CD4-positive, alpha-beta T cell (primary cell): ENCODE results near the gene ITPR3. TPM values are rescaled to one million over a fixed set of nuclear protein-coding genes. Genes with fewer than 3 reads are reported as not detected.

ENCODE experiments used
- ATAC-seq: fragments of 200-7000 bp; cut with Tn5 transposase; one replicate; pipeline ENCODE4 v1.10.0; 2022; ENCODE audit warnings: mild to moderate bottlenecking; ENCODE audit not compliant: poor library complexity
- CTCF ChIA-PET: fragments of 350-600 bp; sonication (Branson Sonifier 250); formaldehyde crosslinking; loops from one replicate; lab custom pipeline; 2021; ENCODE audit warnings: antibody characterized with exemption, inconsistent platforms; lab: Charles Lee
- POLR2A ChIA-PET: fragments of 350-600 bp; sonication (Branson Sonifier 250); formaldehyde crosslinking; loops from one replicate; lab custom pipeline; 2021; ENCODE audit warnings: antibody characterized with exemption, inconsistent platforms; lab: Charles Lee
- DNase-seq, 14 experiments: peaks; one replicate each; pipeline ENCODE4 v3.0.0-alpha.2; 2013 to 2020; ENCODE audit warnings: mixed read lengths in 2 of 14
- H3K27ac ChIP-seq, 2 donors: one replicate each; pipeline versions ENCODE4 v1.5.1 to v1.7.0; 2013; ENCODE audit warnings: low read length in 2 of 2, low read depth in 1 of 2, mild to moderate bottlenecking in 1 of 2
- H3K27me3 ChIP-seq, 2 experiments: 1 replicate in 1 of 2; 2 replicates in 1 of 2; pipeline versions ENCODE4 v1.6.1 to v1.7.0; 2013; ENCODE audit warnings: low read length in 2 of 2, control low read depth in 1 of 2, mild to moderate bottlenecking in 1 of 2, moderate library complexity in 1 of 2; ENCODE audit not compliant: insufficient read depth in 2 of 2, control insufficient read depth in 1 of 2
- H3K36me3 ChIP-seq: one replicate; pipeline ENCODE4 v1.6.1; 2013; ENCODE audit warnings: low read length, control low read depth; ENCODE audit not compliant: insufficient read depth
- H3K4me1 ChIP-seq: one replicate; pipeline ENCODE4 v1.6.1; 2013; ENCODE audit warnings: low read length, control low read depth; ENCODE audit not compliant: insufficient read depth
- H3K4me3 ChIP-seq: one replicate; pipeline ENCODE4 v1.5.1; 2013; ENCODE audit warnings: mild to moderate bottlenecking, low read length, moderate library complexity
- H3K9me3 ChIP-seq, 2 experiments: 1 replicate in 1 of 2; 2 replicates in 1 of 2; pipeline versions ENCODE4 v1.6.1 to v1.7.0; 2013; ENCODE audit warnings: low read length in 2 of 2, mild to moderate bottlenecking in 2 of 2, control low read depth in 1 of 2, moderate library complexity in 1 of 2; ENCODE audit not compliant: control insufficient read depth in 1 of 2, insufficient read depth in 1 of 2
- H3K27ac Mint-ChIP-seq: one replicate; pipeline ENCODE4 v1.8.0; 2020; ENCODE audit warnings: mixed read lengths
- H3K27me3 Mint-ChIP-seq: one replicate; pipeline ENCODE4 v1.8.0; 2021; ENCODE audit warnings: mixed read lengths
- H3K36me3 Mint-ChIP-seq: one replicate; pipeline ENCODE4 v1.8.0; 2021; ENCODE audit warnings: low read depth, mixed read lengths
- H3K4me1 Mint-ChIP-seq: one replicate; pipeline ENCODE4 v1.8.0; 2021; ENCODE audit warnings: low read depth, mixed read lengths
- H3K4me3 Mint-ChIP-seq: one replicate; pipeline ENCODE4 v1.8.0; 2020; ENCODE audit warnings: mild to moderate bottlenecking, mixed read lengths
- H3K9me3 Mint-ChIP-seq: one replicate; pipeline ENCODE4 v1.8.0; 2020; ENCODE audit warnings: mixed read lengths
- CTCF ChIP-seq: fragments of 200-600 bp; IDR thresholded peaks from one replicate; pipeline ENCODE4 v1.8.0; 2022; ENCODE audit warnings: antibody characterized with exemption, mild to moderate bottlenecking
- intact Hi-C, 2 experiments: fragments of 100-400 bp; cut with DNase I in 1 of 2; cut with micrococcal nuclease in 1 of 2; formaldehyde crosslinking; loops; one replicate each; pipeline versions ENCODE4 v1.15.1 to v1.9.0; 2023 to 2025; cut with DNase I, micrococcal nuclease
- total RNA-seq, 174 experiments: library from RNA in 2 of 174; stranded (reverse) in 2 of 174; gene quantifications; one replicate each; pipeline ENCODE4 v1.2.3 and lab custom pipeline; 2021 to 2026

Gene ITPR3
- total RNA-seq, 2 experiments from 2014 or later, result 44.5 to 45.5 TPM

- ChIA-PET POLR2A (no interaction called here), CTCF (interaction anchor here (1.1 kb wide), 1 partner anchor 125 kb away, joined by 3 read pairs; the partner anchor contains the start of gene BAK1)
- H3K36me3 ChIP-seq, result no peaks in the 10 kb centered on the region
- H3K9me3 Mint-ChIP-seq, result no peaks in the 10 kb centered on the region
- H3K27me3 ChIP-seq, result no peaks in the 10 kb centered on the region
- H3K27ac ChIP-seq, result no peak overlapping the region
- H3K27ac Mint-ChIP-seq, result no peak overlapping the region
- H3K36me3 Mint-ChIP-seq, result peaks cover 27% of the 10 kb centered on the region
- TF ChIP-seq CTCF, result no peak
- no peak overlapping the region for H3K4me3 ChIP-seq
- peaks cover 25% of the 10 kb centered on the region for H3K4me1 Mint-ChIP-seq
- intact Hi-C loops, result no loop called here
- no peak for ATAC-seq
- peaks cover 14% of the 10 kb centered on the region for H3K4me1 ChIP-seq
- no peaks in the 10 kb centered on the region for H3K27me3 Mint-ChIP-seq
- H3K4me3 Mint-ChIP-seq, result no peak overlapping the region
- DNase-seq, result no peak
- no peaks in the 10 kb centered on the region for H3K9me3 ChIP-seq
Measured at GRCh38 chr6:33705268-33705885, 84.3 kb downstream of the ITPR3 start.

GRCh38 chr6:33705955-33706725 lies 85.0 kb downstream of the ITPR3 start:
- Histone ChIP-seq H3K27ac (no peak overlapping the region), H3K4me3 (no peak overlapping the region), H3K36me3 (no peaks in the 10 kb centered on the region), H3K4me1 (peaks cover 19% of the 10 kb centered on the region), H3K27me3 (no peaks in the 10 kb centered on the region), H3K9me3 (no peaks in the 10 kb centered on the region)
- no peak for ATAC-seq
- no peak for DNase-seq
- Mint-ChIP-seq H3K36me3 (peaks cover 29% of the 10 kb centered on the region), H3K27me3 (no peaks in the 10 kb centered on the region), H3K4me1 (peaks cover 28% of the 10 kb centered on the region), H3K4me3 (peak overlapping the region; percentile 46), H3K9me3 (no peaks in the 10 kb centered on the region), H3K27ac (no peak overlapping the region)
- no peak for TF ChIP-seq CTCF
- intact Hi-C loops, result no loop called here
- ChIA-PET CTCF (interaction anchor here (1.1 kb wide), 1 partner anchor 126 kb away, joined by 3 read pairs; the partner anchor contains the start of gene BAK1), POLR2A (no interaction called here)

GRCh38 chr6:33707771-33708170 lies 86.6 kb downstream of the ITPR3 start:
- no peaks in the 10 kb centered on the region for H3K9me3 ChIP-seq
- Mint-ChIP-seq H3K36me3 (peaks cover 34% of the 10 kb centered on the region), H3K27ac (no peak overlapping the region), H3K9me3 (no peaks in the 10 kb centered on the region), H3K4me1 (peaks cover 38% of the 10 kb centered on the region), H3K4me3 (no peak overlapping the region), H3K27me3 (no peaks in the 10 kb centered on the region)
- no peaks in the 10 kb centered on the region for H3K27me3 ChIP-seq
- no peak overlapping the region for H3K27ac ChIP-seq
- ChIA-PET CTCF (no interaction called here), POLR2A (no interaction called here)
- H3K4me3 ChIP-seq, result no peak overlapping the region
- intact Hi-C loops, result no loop called here
- DNase-seq, result no peak
- no peaks in the 10 kb centered on the region for H3K36me3 ChIP-seq
- TF ChIP-seq CTCF, result no peak
- ATAC-seq, result no peak
- peaks cover 27% of the 10 kb centered on the region for H3K4me1 ChIP-seq
